ENCODE results near the gene TTLL3.
"Not testable (repeated sequence)": the region's sequence is repeated elsewhere in the genome, so short reads cannot be mapped to it uniquely, and the experiment has no call there.

Gene TTLL3

DNA sequence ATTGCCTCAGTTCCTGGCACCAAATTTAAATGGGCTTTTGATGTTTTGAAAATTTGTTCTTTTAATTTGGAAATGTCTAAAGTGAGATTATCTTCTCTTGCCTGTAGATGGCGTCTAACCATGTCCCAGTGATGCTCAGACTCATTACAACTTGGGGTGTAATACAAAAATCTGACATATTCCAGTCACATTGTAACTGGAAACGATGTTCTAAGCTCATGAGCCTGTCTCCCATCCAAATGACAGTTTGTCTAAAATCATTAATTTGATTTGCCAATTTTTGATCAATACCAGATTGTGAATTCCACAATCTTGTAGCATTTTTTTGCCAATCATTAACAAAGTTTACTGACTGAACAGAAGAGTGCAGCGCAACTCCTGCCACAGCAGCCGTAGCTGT is 38.8 kb downstream of the TTLL3 start:
- DNase-seq (ENCODE audit: low read depth): peak; percentile 62
- TF ChIP-seq, protein P1, sequence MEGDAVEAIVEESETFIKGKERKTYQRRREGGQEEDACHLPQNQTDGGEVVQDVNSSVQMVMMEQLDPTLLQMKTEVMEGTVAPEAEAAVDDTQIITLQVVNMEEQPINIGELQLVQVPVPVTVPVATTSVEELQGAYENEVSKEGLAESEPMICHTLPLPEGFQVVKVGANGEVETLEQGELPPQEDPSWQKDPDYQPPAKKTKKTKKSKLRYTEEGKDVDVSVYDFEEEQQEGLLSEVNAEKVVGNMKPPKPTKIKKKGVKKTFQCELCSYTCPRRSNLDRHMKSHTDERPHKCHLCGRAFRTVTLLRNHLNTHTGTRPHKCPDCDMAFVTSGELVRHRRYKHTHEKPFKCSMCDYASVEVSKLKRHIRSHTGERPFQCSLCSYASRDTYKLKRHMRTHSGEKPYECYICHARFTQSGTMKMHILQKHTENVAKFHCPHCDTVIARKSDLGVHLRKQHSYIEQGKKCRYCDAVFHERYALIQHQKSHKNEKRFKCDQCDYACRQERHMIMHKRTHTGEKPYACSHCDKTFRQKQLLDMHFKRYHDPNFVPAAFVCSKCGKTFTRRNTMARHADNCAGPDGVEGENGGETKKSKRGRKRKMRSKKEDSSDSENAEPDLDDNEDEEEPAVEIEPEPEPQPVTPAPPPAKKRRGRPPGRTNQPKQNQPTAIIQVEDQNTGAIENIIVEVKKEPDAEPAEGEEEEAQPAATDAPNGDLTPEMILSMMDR (IDR thresholded peaks at IDR 0.05; ENCODE audit: low read length, missing control alignments): peak; percentile 44

DNA sequence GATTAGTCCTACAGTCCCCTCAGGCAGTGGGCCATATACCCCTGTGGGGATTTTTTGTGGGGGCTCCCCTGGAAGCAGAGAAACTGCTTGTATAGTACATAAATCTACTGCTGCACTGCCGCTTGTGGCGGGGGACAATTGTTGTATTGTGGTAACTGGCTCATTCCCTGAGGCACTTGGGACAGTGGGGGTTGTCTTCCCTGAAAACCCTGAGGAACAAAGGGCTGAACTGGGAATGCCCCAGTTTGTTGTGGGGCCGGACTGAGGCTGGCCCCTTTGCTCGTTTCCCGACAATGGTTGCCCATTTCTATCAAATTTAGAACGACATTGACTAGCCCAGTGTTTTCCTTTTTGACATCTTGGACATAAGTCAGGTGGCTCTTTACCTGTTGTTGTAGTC is 41.3 kb downstream of the TTLL3 start:
- not testable (repeated sequence) for DNase-seq (ENCODE audit: low read depth); H3K4me3 ChIP-seq (replicated peaks; ENCODE audit: low read depth, low read length)

More for the DNA sequence above, 38.8 kb downstream of the TTLL3 start:
- not testable (repeated sequence) for H3K4me3 ChIP-seq (replicated peaks; ENCODE audit: low read depth, low read length)

DNA sequence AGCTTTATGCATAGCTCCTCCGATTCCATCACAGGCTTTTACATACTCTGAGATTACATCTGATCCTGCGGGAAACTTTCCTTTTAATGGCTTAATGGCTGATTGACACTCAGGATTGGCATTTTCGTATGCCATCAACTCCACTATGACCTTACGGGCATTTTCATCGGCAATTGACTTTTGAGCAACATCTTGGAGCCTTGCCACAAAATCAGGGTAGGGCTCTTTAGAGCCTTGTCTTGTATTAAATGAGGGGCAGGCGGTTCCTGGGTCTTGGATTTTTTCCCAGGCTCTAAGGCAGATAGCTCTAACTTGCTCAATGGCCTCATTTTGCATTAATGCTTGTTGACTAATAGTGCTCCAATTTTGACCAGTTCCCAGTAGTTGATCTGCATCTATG is 41.9 kb downstream of the TTLL3 start:
- DNase-seq (ENCODE audit: low read depth): peak; percentile 25
- not testable (repeated sequence) for H3K4me3 ChIP-seq (replicated peaks; ENCODE audit: low read depth, low read length)

DNA sequence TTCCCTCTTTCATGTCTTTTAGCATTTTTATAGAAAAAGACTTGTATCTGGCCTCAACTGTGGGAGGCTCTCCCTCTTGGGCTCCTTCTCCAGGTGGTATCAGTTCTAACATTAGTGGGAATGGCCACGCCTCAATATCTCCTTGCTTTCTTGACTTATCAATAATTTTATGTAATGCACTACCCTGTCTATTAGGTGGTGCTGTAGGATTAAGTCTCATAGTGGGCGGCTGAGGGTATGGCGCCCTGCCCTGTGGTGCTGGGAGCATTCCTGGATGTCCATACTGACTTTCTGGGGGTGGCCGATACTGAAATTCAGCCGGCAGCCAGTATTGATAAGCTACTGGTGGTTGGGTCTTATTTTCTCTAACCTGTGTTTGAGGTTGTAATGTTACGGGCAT is 42.5 kb downstream of the TTLL3 start:
- DNase-seq (ENCODE audit: low read depth): no peak
- H3K4me3 ChIP-seq (replicated peaks; ENCODE audit: low read depth, low read length): no peak overlapping the region
- TF ChIP-seq, protein P1 (IDR thresholded peaks at IDR 0.05; ENCODE audit: low read length, missing control alignments): no peak

DNA sequence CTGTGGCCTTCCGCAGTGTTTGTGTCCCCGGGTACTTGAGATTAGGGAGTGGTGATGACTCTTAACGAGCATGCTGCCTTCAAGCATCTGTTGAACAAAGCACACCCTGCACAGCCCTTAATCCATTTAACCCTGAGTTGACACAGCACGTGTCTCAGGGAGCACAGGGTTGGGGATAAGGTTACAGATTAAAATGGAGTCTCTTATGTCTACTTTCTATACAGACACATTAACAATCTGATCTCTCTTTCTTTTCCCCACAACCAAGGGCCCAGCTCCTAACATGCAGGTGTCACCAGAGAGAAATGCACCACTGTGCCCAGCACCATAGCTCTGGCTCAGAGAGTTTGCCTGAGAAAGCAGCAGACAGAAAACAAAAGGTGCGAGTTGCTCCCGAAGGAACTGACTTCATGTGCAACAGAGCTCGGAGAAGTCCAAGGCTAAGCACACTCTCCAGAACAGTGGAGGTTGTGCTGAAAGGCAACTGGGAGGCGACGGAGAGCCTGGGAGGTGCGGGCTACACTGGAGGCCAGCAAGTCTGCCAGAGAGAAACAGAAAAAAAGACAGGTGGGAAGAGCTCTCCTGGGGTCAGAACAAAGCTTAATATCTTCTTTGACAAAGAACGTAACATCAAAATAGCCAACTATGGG is 44.4 kb downstream of the TTLL3 start:
- H3K4me3 ChIP-seq (replicated peaks; ENCODE audit: low read depth, low read length); DNase-seq (ENCODE audit: low read depth): not testable (repeated sequence)

DNA sequence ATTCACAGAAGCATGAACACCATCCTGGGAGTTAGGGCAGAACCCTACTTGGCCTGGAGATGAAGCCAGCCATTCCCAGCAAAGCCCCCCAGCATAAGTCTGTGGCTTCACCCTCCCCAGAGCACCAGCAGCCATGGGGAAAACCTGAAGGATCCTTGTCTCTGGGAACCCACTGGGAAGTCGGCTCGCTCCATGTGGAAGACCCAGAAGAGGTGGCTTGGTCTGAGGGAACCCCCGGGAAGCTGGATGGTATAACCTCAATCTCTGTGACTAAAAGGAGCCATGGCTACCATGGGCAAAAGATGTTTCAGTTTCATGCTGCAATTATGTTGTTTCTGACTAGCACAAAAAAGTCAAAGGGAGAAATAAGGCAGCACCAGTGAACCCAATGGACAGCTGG is 45.5 kb downstream of the TTLL3 start:
- TF ChIP-seq, protein P1 (IDR thresholded peaks at IDR 0.05; ENCODE audit: low read length, missing control alignments): no peak
- no peak for DNase-seq (ENCODE audit: low read depth)
- no peak overlapping the region for H3K4me3 ChIP-seq (replicated peaks; ENCODE audit: low read depth, low read length)

DNA sequence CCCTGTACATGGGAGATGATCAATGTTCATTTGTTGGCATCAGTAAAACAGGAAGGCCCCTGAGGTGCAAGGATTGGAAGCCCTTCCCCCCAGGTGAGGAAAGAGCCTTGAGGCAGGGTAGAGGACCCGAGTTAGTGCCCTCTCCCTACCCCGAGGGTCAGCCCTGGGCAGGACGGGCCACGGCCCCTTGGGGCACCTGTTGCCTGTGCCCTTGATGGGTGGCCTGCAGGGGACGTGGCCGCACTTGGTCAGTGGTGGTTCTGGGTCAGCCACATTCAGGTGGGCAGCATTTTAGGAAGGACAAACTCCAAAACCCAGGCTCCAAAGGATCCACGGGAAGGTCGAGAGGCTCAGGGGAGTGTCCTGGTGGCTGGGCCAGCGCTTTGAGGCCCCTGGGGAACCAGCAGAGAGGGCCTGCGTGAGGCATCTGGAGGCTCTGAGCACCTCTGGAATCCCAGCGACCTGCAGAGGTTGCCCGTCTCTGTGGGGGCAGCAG is 49.5 kb downstream of the TTLL3 start:
- no peak overlapping the region for H3K4me3 ChIP-seq (replicated peaks; ENCODE audit: low read depth, low read length)
- DNase-seq (ENCODE audit: low read depth): no peak
- TF ChIP-seq, protein P1 (IDR thresholded peaks at IDR 0.05; ENCODE audit: low read length, missing control alignments): no peak

DNA sequence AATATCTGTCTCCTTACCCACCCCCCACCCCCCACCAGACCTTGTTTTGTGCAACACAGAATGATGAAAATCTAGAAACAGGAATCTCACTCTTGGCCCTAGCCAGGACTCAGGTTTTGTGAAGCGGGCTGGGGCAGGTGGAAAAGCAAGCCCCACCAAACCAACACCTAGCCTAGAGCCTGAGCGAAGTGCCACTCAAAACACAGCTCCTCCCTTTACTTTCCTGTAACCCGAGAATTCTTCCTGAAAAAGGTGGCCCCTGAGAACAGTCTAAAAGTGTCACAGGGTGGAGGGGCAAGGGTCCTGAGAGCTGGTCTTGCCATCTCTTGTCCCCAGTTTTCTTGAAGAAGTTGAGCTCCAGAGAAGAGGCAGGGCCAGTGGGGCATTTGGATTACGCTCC is 51.1 kb downstream of the TTLL3 start:
- TF ChIP-seq, protein P1 (IDR thresholded peaks at IDR 0.05; ENCODE audit: low read length, missing control alignments): no peak
- no peak overlapping the region for H3K4me3 ChIP-seq (replicated peaks; ENCODE audit: low read depth, low read length)
- DNase-seq (ENCODE audit: low read depth): no peak
